NCI-H1436 (cell line): Measurements from ENCODE around the gene SIM2.

Experiments used
- DNase-seq: peaks from one replicate; lab custom pipeline; 2025; lab: John Stamatoyannopoulos, UW

SIM2 gene

GRCh38 chr21:36684957-36685714 lies 13.8 kb upstream of the SIM2 start:
- no peak for DNase-seq

GRCh38 chr21:36686955-36687354 lies 12.0 kb upstream of the SIM2 start:
- no peak for DNase-seq

GRCh38 chr21:36688324-36688723 lies 10.6 kb upstream of the SIM2 start:
- no peak for DNase-seq

- no peak for DNase-seq
These were observed 9.6 kb upstream of the SIM2 start for GRCh38 chr21:36689324-36689723.

- DNase-seq = no peak
These were observed 8.0 kb upstream of the SIM2 start for GRCh38 chr21:36690628-36691554.

- no peak for DNase-seq
These were observed 7.3 kb upstream of the SIM2 start for GRCh38 chr21:36691555-36692041.

GRCh38 chr21:36692114-36692834 lies 6.6 kb upstream of the SIM2 start:
- DNase-seq = no peak

- no peak for DNase-seq
These were observed 6.0 kb upstream of the SIM2 start for GRCh38 chr21:36692835-36693488.

GRCh38 chr21:36693489-36694030 lies 5.4 kb upstream of the SIM2 start:
- no peak for DNase-seq

- no peak for DNase-seq
These were observed 4.8 kb upstream of the SIM2 start for GRCh38 chr21:36694031-36694515.

- DNase-seq = no peak
These were observed 4.2 kb upstream of the SIM2 start for GRCh38 chr21:36694593-36695282.

- DNase-seq = no peak
These were observed 3.7 kb upstream of the SIM2 start for GRCh38 chr21:36695283-36695634.

- DNase-seq = no peak
These were observed 3.1 kb upstream of the SIM2 start for GRCh38 chr21:36695671-36696389.

- no peak for DNase-seq
These were observed 2.4 kb upstream of the SIM2 start for GRCh38 chr21:36696390-36697059.

- DNase-seq = no peak
These were observed 1.7 kb upstream of the SIM2 start for GRCh38 chr21:36697060-36697850.

GRCh38 chr21:36697851-36698384 lies 997 bp upstream of the SIM2 start:
- no peak for DNase-seq

- DNase-seq = no peak
These were observed 432 bp upstream of the SIM2 start for GRCh38 chr21:36698385-36698980.
